Smooth muscle cell (in vitro differentiated cells): Measurements from ENCODE around the gene USP10. TPM values are rescaled to one million over a fixed set of nuclear protein-coding genes. Genes with fewer than 3 reads are reported as not detected.
A peak's percentile ranks its signal among the peaks of the same experiment; 100 is the strongest.
"Not testable (repeated sequence)": the region's sequence is repeated elsewhere in the genome, so short reads cannot be mapped to it uniquely, and the experiment has no call there.

Source experiments
- DNase-seq: peaks from one replicate; lab custom pipeline; 2025; ENCODE audit not compliant: unreplicated experiment; lab: John Stamatoyannopoulos, UW
- H2AFZ ChIP-seq: fragments of 200-600 bp; sonication (generic); 2 replicates; pipeline ENCODE4 v1.6.0; 2016; ENCODE audit warnings: antibody characterized with exemption, low read depth, mild to moderate bottlenecking
- H3F3A ChIP-seq: fragments of 200-600 bp; sonication (generic); 2 replicates; pipeline ENCODE4 v1.6.0; 2017; ENCODE audit warnings: antibody characterized with exemption, low read depth
- H3K27ac ChIP-seq: fragments of 200-600 bp; sonication (generic); 2 replicates; pipeline ENCODE4 v1.5.1; 2016; ENCODE audit warnings: low read depth, mild to moderate bottlenecking
- H3K27me3 ChIP-seq: fragments of 200-600 bp; sonication (generic); 2 replicates; pipeline ENCODE4 v1.6.1; 2016; ENCODE audit warnings: low read depth, mild to moderate bottlenecking
- H3K36me3 ChIP-seq: fragments of 200-600 bp; sonication (generic); 2 replicates; pipeline ENCODE4 v1.5.1; 2016; ENCODE audit warnings: low read depth
- H3K4me1 ChIP-seq: fragments of 200-600 bp; sonication (generic); 2 replicates; pipeline ENCODE4 v1.5.1; 2016; ENCODE audit warnings: low read depth
- H3K4me2 ChIP-seq: fragments of 200-600 bp; sonication (generic); 2 replicates; pipeline ENCODE4 v1.6.0; 2016; ENCODE audit warnings: mild to moderate bottlenecking
- H3K4me3 ChIP-seq: fragments of 200-600 bp; sonication (generic); 2 replicates; pipeline ENCODE4 v1.5.1; 2016; ENCODE audit warnings: mild to moderate bottlenecking
- H3K79me2 ChIP-seq: fragments of 200-600 bp; sonication (generic); 2 replicates; pipeline ENCODE4 v1.6.0; 2016; ENCODE audit warnings: low read depth, mild to moderate bottlenecking
- H3K9ac ChIP-seq: fragments of 200-600 bp; sonication (generic); 2 replicates; pipeline ENCODE4 v1.6.0; 2016; ENCODE audit warnings: low read depth
- H3K9me3 ChIP-seq: fragments of 200-600 bp; sonication (generic); replicated peaks from 2 replicates; pipeline ENCODE4 v1.5.1; 2016; ENCODE audit warnings: low read depth
- H4K20me1 ChIP-seq: fragments of 200-600 bp; sonication (generic); 2 replicates; pipeline ENCODE4 v1.6.0; 2016; ENCODE audit warnings: low read depth
- CTCF ChIP-seq: fragments of 200-600 bp; sonication (generic); IDR thresholded peaks from 2 replicates; pipeline ENCODE4 v1.5.1; 2017; ENCODE audit warnings: borderline replicate concordance, mild to moderate bottlenecking, antibody characterized with exemption; ENCODE audit not compliant: insufficient read depth, poor library complexity, severe bottlenecking
- WGBS: methylation state at CpG from one replicate; pipeline ENCODE4 v1.1.7; 2016; ENCODE audit warnings: low lambda C conversion rate; 5-methylcytosine and 5-hydroxymethylcytosine counted together
- polyA plus RNA-seq: library from polyadenylated mRNA; unstranded; fragments of >200 nt; fragmentation: Nextera tagmentation; extraction: Ambion mirVana; gene quantifications from 2 replicates; pipeline ENCODE4 v1.2.1, GENCODE V29; 2016
- total RNA-seq: library from RNA; depleted of rRNA; stranded (reverse); fragments of >200 nt; gene quantifications from 2 replicates; pipeline ENCODE4 v1.2.3, GENCODE V29; 2014

Gene USP10
- total and polyA plus RNA-seq, 2 experiments from 2014 or later = 52.5 to 56.1 TPM

GRCh38 chr16:84689111-84689510 lies 10.7 kb upstream of the USP10 start:
- H3K4me2 ChIP-seq = no peak overlapping the region
- H3K9ac ChIP-seq = peak overlapping the region; percentile 13
- H4K20me1 ChIP-seq = no peaks in the 10 kb centered on the region
- H3K9me3 ChIP-seq = no peaks in the 10 kb centered on the region
- no peaks in the 10 kb centered on the region for H3F3A ChIP-seq
- H3K4me3 ChIP-seq = no peak overlapping the region
- H3K36me3 ChIP-seq = no peaks in the 10 kb centered on the region
- H3K4me1 ChIP-seq = peaks cover 1% of the 10 kb centered on the region
- no peak for DNase-seq
- no peaks in the 10 kb centered on the region for H3K79me2 ChIP-seq
- H3K27ac ChIP-seq = peak overlapping the region; percentile 63
- H3K27me3 ChIP-seq = no peaks in the 10 kb centered on the region
- TF ChIP-seq CTCF = no peak
- 44% methylated on average over 8 of the region's 8 CpGs for WGBS
- no peak overlapping the region for H2AFZ ChIP-seq

DNA sequence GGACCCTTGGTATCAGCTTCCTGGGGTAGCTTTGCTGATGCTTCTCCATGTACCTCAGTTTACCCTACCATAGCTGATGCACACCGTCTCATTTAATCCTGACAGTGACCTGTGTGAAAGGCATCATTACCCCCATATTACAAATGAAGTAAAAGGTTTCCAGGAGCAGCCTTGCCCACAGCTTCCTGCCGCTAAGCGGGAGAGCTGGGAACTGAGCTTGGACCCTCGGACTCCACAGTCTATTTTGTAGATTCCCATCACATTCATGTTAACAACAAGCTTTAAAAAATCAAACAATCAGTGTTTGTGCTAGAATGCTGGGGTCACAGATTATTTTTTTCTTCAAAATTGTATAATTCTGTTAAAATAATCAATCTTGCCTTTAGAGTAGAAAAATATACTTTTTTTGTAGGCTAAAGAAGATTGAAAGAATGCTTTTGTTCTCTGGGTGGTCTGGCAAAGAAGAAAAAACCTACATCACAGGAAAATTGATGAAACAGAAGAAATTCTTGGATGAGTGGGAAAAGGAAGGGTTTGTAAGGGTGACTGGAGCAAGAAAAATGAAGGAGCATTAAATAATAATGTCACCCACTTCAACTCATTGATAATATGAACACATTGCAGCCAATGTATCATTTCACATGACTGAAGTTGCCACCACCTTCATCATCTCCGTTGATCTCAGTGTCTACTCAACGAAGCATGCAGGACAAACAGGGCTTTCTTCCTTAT lies 9.5 kb upstream of the USP10 start:
- H3K9me3 ChIP-seq = no peaks in the 10 kb centered on the region
- no peaks in the 10 kb centered on the region for H4K20me1 ChIP-seq
- peak overlapping the region; percentile 13 for H3K9ac ChIP-seq
- no peaks in the 10 kb centered on the region for H3K27me3 ChIP-seq
- no peak overlapping the region for H3K4me3 ChIP-seq
- H3K4me2 ChIP-seq = no peak overlapping the region
- no peak overlapping the region for H3K27ac ChIP-seq
- H3K79me2 ChIP-seq = no peaks in the 10 kb centered on the region
- no peak overlapping the region for H2AFZ ChIP-seq
- no peaks in the 10 kb centered on the region for H3K4me1 ChIP-seq
- no peak for DNase-seq
- WGBS = 93% methylated on average over 6 of the region's 6 CpGs
- TF ChIP-seq CTCF = no peak
- no peaks in the 10 kb centered on the region for H3K36me3 ChIP-seq
- H3F3A ChIP-seq = no peaks in the 10 kb centered on the region

DNA sequence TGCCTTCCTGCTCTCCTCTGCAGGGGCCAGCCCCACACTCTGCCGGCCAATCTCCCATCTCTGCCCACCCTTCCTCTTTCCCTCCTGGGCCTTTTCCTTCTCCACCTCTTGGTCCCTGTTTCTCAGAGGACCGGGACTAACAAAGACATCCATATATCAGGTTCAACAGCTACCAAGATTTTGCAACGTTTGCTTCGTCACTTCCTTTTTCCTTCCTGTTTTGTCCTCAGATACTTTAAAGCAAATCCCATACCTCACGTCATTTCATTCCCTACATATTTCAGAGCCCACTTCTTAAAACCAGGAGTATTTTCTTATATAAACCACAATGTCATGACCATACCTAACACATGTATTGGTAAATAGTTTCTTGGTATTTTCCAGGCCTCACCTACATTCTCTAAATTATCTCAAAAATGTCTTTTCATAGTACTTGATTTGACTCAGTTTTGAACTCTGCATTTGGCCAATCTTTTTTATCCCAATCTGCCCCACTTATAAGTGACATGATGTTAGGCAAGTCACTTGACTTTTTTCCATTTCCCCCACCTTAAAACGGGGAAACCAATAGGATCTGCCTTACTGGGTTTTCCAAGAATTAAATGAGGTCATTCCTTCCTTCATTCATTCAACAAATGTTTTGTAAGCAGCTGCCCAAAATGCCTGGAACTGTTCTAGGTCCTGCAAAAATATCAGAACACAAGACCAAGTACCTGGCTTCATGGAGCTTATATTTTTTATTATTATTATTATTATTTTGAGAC lies 7.2 kb upstream of the USP10 start:
- Histone ChIP-seq H3K36me3 (no peaks in the 10 kb centered on the region), H3K27me3 (no peaks in the 10 kb centered on the region), H2AFZ (no peak overlapping the region), H3K79me2 (no peaks in the 10 kb centered on the region), H4K20me1 (no peaks in the 10 kb centered on the region), H3K4me3 (no peak overlapping the region), H3K9me3 (no peaks in the 10 kb centered on the region), H3K4me2 (no peak overlapping the region), H3K9ac (no peak overlapping the region), H3K27ac (no peak overlapping the region), H3F3A (no peaks in the 10 kb centered on the region), H3K4me1 (no peaks in the 10 kb centered on the region)
- WGBS = 79% methylated on average over 6 of the region's 6 CpGs
- TF ChIP-seq CTCF = no peak
- DNase-seq = no peak

GRCh38 chr16:84693869-84694268 lies 5.9 kb upstream of the USP10 start:
- not testable (repeated sequence) for H3K79me2 ChIP-seq, H3F3A ChIP-seq, H4K20me1 ChIP-seq, H3K27me3 ChIP-seq, H3K27ac ChIP-seq, H3K9me3 ChIP-seq, DNase-seq, H3K4me1 ChIP-seq, H3K4me2 ChIP-seq, H3K4me3 ChIP-seq, H2AFZ ChIP-seq, H3K36me3 ChIP-seq, H3K9ac ChIP-seq
- WGBS = 95% methylated on average over 10 of the region's 10 CpGs
